Measurements from ENCODE around the gene NEGR1.

GRCh38 chr1:71774705-71775104 lies 507.6 kb downstream of the NEGR1 start:
- no peak for TF ChIP-seq ATF3 (IDR thresholded peaks at IDR 0.05)
- no peak for TF ChIP-seq ATF3 (CRISPR knock-in tag; conservative IDR thresholded peaks at IDR 0.05)
- TF ChIP-seq ZFP30 (CRISPR knock-in tag; IDR thresholded peaks at IDR 0.05; ENCODE audit: borderline replicate concordance): no peak
- no peak for TF ChIP-seq ELF4 (CRISPR knock-in tag; IDR thresholded peaks at IDR 0.05)
